ENCODE measurements around the gene DUSP11. TPM values are rescaled to one million over a fixed set of nuclear protein-coding genes. Genes with fewer than 3 reads are reported as not detected.

DUSP11 gene
- total RNA-seq, 1 donor from 2014 or later = 17.6 TPM

GRCh38 chr2:73825408-73825807 lies 45.5 kb upstream of the DUSP11 start:
- no peak overlapping the region for H3K4me3 ChIP-seq
- TF ChIP-seq, protein P1, sequence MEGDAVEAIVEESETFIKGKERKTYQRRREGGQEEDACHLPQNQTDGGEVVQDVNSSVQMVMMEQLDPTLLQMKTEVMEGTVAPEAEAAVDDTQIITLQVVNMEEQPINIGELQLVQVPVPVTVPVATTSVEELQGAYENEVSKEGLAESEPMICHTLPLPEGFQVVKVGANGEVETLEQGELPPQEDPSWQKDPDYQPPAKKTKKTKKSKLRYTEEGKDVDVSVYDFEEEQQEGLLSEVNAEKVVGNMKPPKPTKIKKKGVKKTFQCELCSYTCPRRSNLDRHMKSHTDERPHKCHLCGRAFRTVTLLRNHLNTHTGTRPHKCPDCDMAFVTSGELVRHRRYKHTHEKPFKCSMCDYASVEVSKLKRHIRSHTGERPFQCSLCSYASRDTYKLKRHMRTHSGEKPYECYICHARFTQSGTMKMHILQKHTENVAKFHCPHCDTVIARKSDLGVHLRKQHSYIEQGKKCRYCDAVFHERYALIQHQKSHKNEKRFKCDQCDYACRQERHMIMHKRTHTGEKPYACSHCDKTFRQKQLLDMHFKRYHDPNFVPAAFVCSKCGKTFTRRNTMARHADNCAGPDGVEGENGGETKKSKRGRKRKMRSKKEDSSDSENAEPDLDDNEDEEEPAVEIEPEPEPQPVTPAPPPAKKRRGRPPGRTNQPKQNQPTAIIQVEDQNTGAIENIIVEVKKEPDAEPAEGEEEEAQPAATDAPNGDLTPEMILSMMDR (IDR thresholded peaks at IDR 0.05) = no peak
- peaks cover 20% of the 10 kb centered on the region for H3K4me1 ChIP-seq
- H3K36me3 ChIP-seq = no peaks in the 10 kb centered on the region
- no peaks in the 10 kb centered on the region for H3K27me3 ChIP-seq (ENCODE audit: low read depth)
- no peaks in the 10 kb centered on the region for H3K9me3 ChIP-seq
- no peak overlapping the region for H3K27ac ChIP-seq
- no peak for ATAC-seq
- DNase-seq = no peak
- intact Hi-C loops (cut with DNase I) = no loop called here

DNA sequence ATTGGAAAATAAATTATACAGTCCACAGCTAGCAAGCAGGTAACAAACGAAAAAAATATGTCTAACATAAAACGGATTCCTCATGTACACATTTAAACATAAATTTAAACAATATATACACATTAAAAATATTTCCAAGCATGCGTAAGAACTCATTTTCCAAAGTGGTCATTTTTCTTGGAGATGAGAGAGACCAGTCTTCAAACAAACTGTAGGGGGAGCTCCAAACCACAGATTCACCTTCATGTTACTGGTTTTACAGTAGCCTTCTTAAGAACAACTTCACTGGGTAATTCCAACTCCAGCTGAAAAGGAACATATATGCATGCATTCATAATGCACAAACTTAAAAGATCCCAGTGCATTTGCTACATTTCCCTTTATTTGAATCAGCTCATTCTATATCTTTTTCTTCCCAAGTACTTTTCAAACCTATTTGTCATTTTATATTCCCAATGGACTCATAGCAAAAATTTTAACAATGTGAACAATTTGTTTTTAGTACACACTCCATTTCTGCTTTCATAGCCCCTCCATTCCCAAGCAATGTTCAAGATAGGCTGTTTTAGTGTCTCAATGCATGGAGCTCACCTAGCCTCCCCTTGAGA lies 44.1 kb upstream of the DUSP11 start:
- Histone ChIP-seq H3K4me3 (no peak overlapping the region), H3K27ac (no peak overlapping the region), H3K9me3 (no peaks in the 10 kb centered on the region), H3K4me1 (peaks cover 8% of the 10 kb centered on the region), H3K36me3 (no peaks in the 10 kb centered on the region), H3K27me3 (ENCODE audit: low read depth) (no peaks in the 10 kb centered on the region)
- intact Hi-C loops (cut with DNase I) = no loop called here
- TF ChIP-seq, protein P1 (IDR thresholded peaks at IDR 0.05) = peak; percentile 82
- ATAC-seq (no peak), DNase-seq (no peak)

DNA sequence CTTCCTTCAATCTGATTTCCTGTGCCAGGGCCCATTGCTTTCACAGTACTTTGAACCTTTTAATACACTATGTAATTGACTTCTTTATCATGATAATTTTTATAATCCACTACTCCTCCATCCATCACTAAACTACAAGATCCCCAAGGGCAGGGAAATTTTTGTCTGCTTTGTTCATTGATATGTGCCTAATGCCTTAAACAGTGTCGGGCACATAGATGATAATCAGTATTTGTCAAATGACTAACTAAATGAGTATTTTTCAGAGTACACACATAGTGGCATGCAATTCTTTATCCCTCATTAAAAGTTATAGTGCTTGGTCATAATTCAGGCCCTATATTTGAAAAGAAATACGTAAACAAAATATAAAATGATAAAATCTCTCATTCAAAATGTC lies 43.5 kb upstream of the DUSP11 start:
- intact Hi-C loops (cut with DNase I) = no loop called here
- no peak overlapping the region for H3K4me3 ChIP-seq
- DNase-seq (no peak), ATAC-seq (no peak)
- TF ChIP-seq, protein P1 (IDR thresholded peaks at IDR 0.05) = no peak
- H3K4me1 ChIP-seq = peaks cover 8% of the 10 kb centered on the region
- H3K27ac ChIP-seq = no peak overlapping the region
- no peaks in the 10 kb centered on the region for H3K9me3 ChIP-seq
- H3K36me3 ChIP-seq = no peaks in the 10 kb centered on the region
- H3K27me3 ChIP-seq (ENCODE audit: low read depth) = no peaks in the 10 kb centered on the region

GRCh38 chr2:73822991-73823390 lies 43.1 kb upstream of the DUSP11 start:
- no peaks in the 10 kb centered on the region for H3K9me3 ChIP-seq
- H3K4me1 ChIP-seq = peaks cover 4% of the 10 kb centered on the region
- no peak overlapping the region for H3K4me3 ChIP-seq
- no peaks in the 10 kb centered on the region for H3K27me3 ChIP-seq (ENCODE audit: low read depth)
- intact Hi-C loops (cut with DNase I) = no loop called here
- no peaks in the 10 kb centered on the region for H3K36me3 ChIP-seq
- no peak for ATAC-seq
- DNase-seq = no peak
- TF ChIP-seq, protein P1 (IDR thresholded peaks at IDR 0.05) = no peak
- H3K27ac ChIP-seq = no peak overlapping the region

GRCh38 chr2:73822276-73822675 lies 42.4 kb upstream of the DUSP11 start:
- Histone ChIP-seq H3K36me3 (no peaks in the 10 kb centered on the region), H3K27ac (no peak overlapping the region), H3K27me3 (ENCODE audit: low read depth) (no peaks in the 10 kb centered on the region), H3K9me3 (no peaks in the 10 kb centered on the region), H3K4me3 (no peak overlapping the region), H3K4me1 (no peaks in the 10 kb centered on the region)
- DNase-seq = no peak
- TF ChIP-seq, protein P1 (IDR thresholded peaks at IDR 0.05) = no peak
- no peak for ATAC-seq
- intact Hi-C loops (cut with DNase I) = no loop called here

All from lower lobe of right lung (tissue), 2 donors.